Measurements from ENCODE around the gene OGG1.

DNA sequence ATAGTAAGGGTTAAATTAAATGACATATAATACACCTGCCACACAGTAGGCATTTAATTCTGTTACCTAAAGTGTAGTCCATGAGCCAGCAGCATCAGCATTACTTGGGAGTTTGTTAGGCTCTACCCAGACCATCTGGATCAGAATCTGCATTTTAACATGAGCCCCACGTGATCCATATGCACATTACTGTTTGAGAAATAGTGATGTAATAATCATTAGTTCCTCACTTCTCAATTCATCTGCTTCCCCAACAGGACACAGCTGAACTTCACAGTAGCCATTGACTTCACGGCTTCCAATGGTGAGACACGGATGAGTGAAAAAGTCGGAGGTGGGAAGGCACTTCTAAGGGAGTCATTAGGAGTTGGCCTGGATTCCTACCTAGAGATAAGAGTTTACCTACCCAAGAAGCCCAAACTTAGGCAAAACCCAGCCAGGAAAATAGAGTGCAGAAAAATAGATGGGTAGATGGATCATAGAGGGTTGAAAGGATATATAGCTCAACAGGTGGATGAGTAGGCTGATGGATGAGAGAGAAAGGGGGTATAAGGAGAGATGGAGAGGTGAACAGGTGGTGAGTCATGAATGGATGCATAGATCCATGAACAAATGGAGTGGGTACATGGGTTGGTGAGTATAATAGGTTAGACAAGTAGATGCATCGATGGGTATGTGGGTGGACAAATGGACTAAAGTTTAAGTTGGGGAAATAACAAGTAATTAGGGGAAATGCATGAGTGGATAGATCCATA is 32.8 kb upstream of the OGG1 start:
- TF ChIP-seq, protein P1, sequence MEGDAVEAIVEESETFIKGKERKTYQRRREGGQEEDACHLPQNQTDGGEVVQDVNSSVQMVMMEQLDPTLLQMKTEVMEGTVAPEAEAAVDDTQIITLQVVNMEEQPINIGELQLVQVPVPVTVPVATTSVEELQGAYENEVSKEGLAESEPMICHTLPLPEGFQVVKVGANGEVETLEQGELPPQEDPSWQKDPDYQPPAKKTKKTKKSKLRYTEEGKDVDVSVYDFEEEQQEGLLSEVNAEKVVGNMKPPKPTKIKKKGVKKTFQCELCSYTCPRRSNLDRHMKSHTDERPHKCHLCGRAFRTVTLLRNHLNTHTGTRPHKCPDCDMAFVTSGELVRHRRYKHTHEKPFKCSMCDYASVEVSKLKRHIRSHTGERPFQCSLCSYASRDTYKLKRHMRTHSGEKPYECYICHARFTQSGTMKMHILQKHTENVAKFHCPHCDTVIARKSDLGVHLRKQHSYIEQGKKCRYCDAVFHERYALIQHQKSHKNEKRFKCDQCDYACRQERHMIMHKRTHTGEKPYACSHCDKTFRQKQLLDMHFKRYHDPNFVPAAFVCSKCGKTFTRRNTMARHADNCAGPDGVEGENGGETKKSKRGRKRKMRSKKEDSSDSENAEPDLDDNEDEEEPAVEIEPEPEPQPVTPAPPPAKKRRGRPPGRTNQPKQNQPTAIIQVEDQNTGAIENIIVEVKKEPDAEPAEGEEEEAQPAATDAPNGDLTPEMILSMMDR (IDR thresholded peaks at IDR 0.05), result no peak
- TF ChIP-seq POLR2A (IDR thresholded peaks at IDR 0.05), result no peak
